ENCODE measurements around the gene NUDT7. TPM values are rescaled to one million over a fixed set of nuclear protein-coding genes. Genes with fewer than 3 reads are reported as not detected.

NUDT7 gene
- total RNA-seq, 1 experiment from 2014 or later: 1.2 TPM

- Histone ChIP-seq H3K27ac (ENCODE audit: low read depth, low read length, poor library complexity, severe bottlenecking) (no peak overlapping the region), H3K4me3 (ENCODE audit: low read depth, low read length, poor library complexity, severe bottlenecking) (no peak overlapping the region), H3K36me3 (ENCODE audit: insufficient read depth, low read length, poor library complexity, severe bottlenecking) (no peaks in the 10 kb centered on the region), H3K9me3 (ENCODE audit: low read depth, low read length, poor library complexity, severe bottlenecking) (peaks cover 4% of the 10 kb centered on the region), H3K27me3 (replicated peaks; ENCODE audit: insufficient read depth, low read depth, low read length, poor library complexity) (no peaks in the 10 kb centered on the region), H3K4me1 (ENCODE audit: insufficient read depth, low read length, poor library complexity, severe bottlenecking) (no peaks in the 10 kb centered on the region)
- ChIA-PET POLR2A (ENCODE audit: low non-redundant PET) (no interaction called here), CTCF (no interaction called here)
- TF ChIP-seq EZH2 (IDR thresholded peaks at IDR 0.05; ENCODE audit: borderline replicate concordance, low read depth, low read length, poor library complexity, severe bottlenecking): no peak
- no peak for TF ChIP-seq CTCF (conservative IDR thresholded peaks at IDR 0.05; ENCODE audit: low read depth, low read length)
- intact Hi-C loops (cut with micrococcal nuclease; ENCODE audit: unreplicated experiment): no loop called here
- DNase-seq (ENCODE audit: low spot score): no peak
- BruUV-seq (replicated peaks): no TSS peak
Observed at GRCh38 chr16:77729951-77730350, 7.6 kb downstream of the NUDT7 start.

- no peak for DNase-seq (ENCODE audit: low spot score)
- intact Hi-C loops (cut with micrococcal nuclease; ENCODE audit: unreplicated experiment): no loop called here
- H3K27ac ChIP-seq (ENCODE audit: low read depth, low read length, poor library complexity, severe bottlenecking): no peak overlapping the region
- no peak overlapping the region for H3K4me3 ChIP-seq (ENCODE audit: low read depth, low read length, poor library complexity, severe bottlenecking)
- CTCF ChIA-PET: no interaction called here
- H3K36me3 ChIP-seq (ENCODE audit: insufficient read depth, low read length, poor library complexity, severe bottlenecking): no peaks in the 10 kb centered on the region
- H3K27me3 ChIP-seq (replicated peaks; ENCODE audit: insufficient read depth, low read depth, low read length, poor library complexity): no peaks in the 10 kb centered on the region
- POLR2A ChIA-PET (ENCODE audit: low non-redundant PET): no interaction called here
- BruUV-seq (replicated peaks): no TSS peak
- peaks cover 4% of the 10 kb centered on the region for H3K9me3 ChIP-seq (ENCODE audit: low read depth, low read length, poor library complexity, severe bottlenecking)
- TF ChIP-seq CTCF (conservative IDR thresholded peaks at IDR 0.05; ENCODE audit: low read depth, low read length) (no peak), EZH2 (IDR thresholded peaks at IDR 0.05; ENCODE audit: borderline replicate concordance, low read depth, low read length, poor library complexity, severe bottlenecking) (no peak)
- no peaks in the 10 kb centered on the region for H3K4me1 ChIP-seq (ENCODE audit: insufficient read depth, low read length, poor library complexity, severe bottlenecking)
Observed at GRCh38 chr16:77732241-77732946, 10.1 kb downstream of the NUDT7 start.

- intact Hi-C loops (cut with micrococcal nuclease; ENCODE audit: unreplicated experiment): no loop called here
- POLR2A ChIA-PET (ENCODE audit: low non-redundant PET): no interaction called here
- CTCF ChIA-PET: interaction anchor here (0.7 kb wide), 1 partner anchor 48 kb away, joined by 4 read pairs; no protein-coding TSS in a partner anchor
Observed at GRCh38 chr16:77736879-77737278, 14.6 kb downstream of the NUDT7 start.

More at GRCh38 chr16:77736879-77737278, 14.6 kb downstream of the NUDT7 start:
- Histone ChIP-seq H3K27ac (ENCODE audit: low read depth, low read length, poor library complexity, severe bottlenecking) (no peak overlapping the region), H3K4me3 (ENCODE audit: low read depth, low read length, poor library complexity, severe bottlenecking) (no peak overlapping the region), H3K27me3 (replicated peaks; ENCODE audit: insufficient read depth, low read depth, low read length, poor library complexity) (no peaks in the 10 kb centered on the region), H3K4me1 (ENCODE audit: insufficient read depth, low read length, poor library complexity, severe bottlenecking) (no peaks in the 10 kb centered on the region), H3K36me3 (ENCODE audit: insufficient read depth, low read length, poor library complexity, severe bottlenecking) (no peaks in the 10 kb centered on the region), H3K9me3 (ENCODE audit: low read depth, low read length, poor library complexity, severe bottlenecking) (peaks cover 4% of the 10 kb centered on the region)
- BruUV-seq (replicated peaks): no TSS peak
- TF ChIP-seq CTCF (conservative IDR thresholded peaks at IDR 0.05; ENCODE audit: low read depth, low read length) (no peak), EZH2 (IDR thresholded peaks at IDR 0.05; ENCODE audit: borderline replicate concordance, low read depth, low read length, poor library complexity, severe bottlenecking) (no peak)
- no peak for DNase-seq (ENCODE audit: low spot score)

Measured in A673 (cell line).